ENCODE data around the gene NOP58.
"Not testable (repeated sequence)": the region's sequence is repeated elsewhere in the genome, so short reads cannot be mapped to it uniquely, and the experiment has no call there.

Gene NOP58

DNA sequence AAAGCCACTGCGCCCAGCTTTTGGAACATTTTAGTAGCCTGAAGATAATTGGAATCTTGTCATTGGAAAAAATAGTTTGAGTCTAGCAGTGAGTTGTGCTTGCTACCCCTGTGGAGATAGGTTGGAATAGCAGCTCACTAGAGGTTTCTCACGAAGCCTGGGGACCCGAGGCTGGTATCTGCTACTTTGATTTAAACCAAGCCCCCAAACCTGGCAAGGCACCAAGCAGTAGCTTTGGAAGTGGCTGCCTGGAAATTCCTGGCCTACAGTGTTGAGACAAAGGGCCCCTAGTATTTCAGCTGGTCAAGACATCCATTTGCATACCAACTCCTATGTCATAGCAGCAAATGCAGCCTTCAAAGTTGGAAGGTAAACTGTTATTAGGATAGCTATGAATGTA, 42.1 kb downstream of the NOP58 start:
- no peak for DNase-seq

DNA sequence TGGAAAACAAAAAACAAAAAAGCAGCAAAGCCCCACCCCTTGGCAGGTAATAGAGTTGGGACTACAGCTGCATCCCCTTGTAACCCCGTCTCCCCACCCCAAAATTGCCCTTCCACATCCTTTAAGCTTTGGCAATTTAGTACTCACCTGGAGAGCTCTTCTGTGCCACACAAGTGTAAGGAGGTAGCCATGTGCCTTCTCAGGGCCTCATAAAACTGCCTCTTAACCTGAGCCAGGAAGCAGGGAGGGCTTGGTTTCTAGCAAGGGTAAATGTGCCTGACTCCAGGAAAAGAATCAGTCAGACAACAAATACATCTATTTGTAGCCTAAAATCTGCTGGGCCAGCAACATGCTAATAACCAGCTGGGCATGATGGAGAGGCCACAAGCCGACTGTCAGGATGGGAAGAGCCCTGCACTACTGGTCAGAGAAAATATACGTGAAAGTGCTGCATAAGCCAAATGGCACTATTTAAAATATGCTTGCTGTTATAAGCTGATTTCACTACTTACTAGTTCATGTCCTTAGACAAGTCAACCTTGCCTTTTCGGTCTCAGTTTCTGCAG, 46.3 kb downstream of the NOP58 start:
- peak; percentile 12 for DNase-seq

DNA sequence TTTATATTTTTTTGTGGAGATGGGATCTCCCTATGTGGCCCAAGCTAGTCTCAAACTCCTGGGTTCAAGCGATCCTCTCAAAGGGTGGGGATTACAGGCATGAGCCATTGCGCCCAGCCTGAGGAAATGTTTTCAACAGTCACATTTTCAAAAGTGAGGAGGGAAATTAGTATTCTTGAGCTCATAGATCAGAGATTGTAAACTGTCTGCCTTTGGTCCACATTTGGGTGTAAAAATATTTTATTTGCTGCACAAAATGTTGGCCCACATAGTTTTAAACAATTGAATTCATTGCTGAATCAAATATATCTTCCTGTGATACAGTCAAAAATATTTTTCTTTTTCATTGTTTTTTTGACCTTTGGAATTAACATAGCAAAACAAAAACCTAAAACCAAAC, 48.6 kb downstream of the NOP58 start:
- DNase-seq: no peak

DNA sequence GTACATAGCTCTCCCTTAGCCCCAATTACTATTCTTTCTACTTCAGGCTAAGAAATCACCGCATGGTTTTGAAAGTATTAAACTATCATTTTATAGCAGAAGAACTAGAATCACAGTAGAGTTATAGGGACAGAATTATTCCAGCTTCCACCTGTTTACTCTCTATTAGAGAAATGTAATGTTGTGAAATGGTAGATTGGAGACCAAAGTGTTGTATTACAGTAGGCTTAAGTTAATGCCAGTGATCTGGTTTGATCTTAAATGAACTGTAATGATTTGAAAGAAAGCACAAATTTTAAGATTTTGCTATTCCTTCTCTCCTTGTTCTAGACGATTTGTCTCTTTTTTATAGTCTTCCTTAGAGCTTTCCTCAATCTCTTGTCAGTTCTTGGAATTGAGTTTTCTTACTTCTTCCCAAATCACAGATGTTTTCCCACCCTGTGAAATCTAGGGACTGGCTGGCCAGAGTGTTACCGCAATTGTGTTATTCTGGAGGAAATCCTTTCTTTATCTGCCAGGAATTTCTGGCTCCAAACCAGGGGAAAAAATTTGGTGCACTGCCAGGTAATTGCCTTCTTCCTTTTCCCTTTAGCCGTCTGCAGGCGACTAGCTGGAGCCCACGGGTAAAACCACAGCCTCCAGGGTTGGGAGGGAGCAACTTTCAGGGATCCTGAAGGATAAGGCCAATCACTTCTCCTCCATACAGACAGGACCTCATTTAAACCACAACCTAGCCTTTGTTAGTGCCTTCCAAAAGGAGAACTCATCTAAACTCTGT, 51.7 kb downstream of the NOP58 start:
- DNase-seq: peak; percentile 5

DNA sequence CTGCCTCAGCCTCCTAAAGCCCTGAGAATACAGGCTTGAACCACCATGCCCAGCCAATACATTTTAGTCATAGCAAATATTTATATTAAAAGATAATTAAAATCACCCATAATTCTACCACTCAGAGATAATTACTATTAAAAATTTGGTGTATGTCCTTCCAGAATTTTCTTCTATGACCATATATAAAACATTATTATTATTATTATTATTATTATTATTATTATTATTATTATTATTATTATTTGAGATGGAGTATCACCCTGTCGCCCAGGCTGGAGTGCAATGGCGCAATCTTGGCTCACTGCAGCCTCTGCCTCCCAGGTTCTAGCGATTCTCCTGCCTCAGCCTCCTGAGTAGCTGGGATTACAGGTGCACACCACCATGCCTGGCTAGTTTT, 54.8 kb downstream of the NOP58 start:
- DNase-seq: not testable (repeated sequence)

DNA sequence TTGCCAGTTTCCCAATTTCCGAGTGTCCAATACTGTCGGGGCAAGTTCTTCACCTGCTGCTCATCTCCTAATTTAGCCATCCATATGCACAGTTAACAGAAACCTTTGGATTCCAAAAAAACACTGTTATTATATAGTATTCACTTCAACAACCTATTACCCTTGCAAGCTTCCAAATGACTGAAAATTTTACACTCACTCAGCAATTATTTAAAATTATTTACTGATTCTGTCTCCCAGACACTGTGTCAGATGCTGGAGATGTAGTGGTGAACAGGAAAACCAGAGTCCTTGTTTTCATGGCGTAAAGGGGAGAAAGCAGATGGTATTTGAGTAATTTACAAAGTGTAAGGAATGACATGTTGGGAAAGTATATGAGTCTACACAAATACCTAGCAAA, 56.9 kb downstream of the NOP58 start:
- no peak for DNase-seq

DNA sequence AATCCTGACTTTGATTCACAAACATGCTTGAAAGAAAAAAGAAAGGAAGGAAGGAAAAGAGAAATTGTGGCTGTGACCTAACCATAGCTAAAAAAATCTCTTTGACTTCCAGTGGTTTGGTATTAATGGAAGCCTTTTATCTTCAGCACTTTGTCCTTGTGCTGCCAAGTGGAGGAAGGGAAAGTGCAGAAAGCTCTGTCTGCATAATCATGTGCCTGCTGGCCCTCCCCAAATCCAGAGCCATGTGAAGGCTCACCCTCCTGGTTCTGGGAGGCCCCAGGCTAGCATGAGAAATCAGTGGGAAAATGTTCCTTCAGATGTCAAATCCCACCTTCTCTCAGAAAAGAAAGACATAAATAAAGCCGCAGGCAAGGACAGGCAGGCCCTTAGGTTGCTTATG, 62.3 kb downstream of the NOP58 start:
- DNase-seq: no peak

DNA sequence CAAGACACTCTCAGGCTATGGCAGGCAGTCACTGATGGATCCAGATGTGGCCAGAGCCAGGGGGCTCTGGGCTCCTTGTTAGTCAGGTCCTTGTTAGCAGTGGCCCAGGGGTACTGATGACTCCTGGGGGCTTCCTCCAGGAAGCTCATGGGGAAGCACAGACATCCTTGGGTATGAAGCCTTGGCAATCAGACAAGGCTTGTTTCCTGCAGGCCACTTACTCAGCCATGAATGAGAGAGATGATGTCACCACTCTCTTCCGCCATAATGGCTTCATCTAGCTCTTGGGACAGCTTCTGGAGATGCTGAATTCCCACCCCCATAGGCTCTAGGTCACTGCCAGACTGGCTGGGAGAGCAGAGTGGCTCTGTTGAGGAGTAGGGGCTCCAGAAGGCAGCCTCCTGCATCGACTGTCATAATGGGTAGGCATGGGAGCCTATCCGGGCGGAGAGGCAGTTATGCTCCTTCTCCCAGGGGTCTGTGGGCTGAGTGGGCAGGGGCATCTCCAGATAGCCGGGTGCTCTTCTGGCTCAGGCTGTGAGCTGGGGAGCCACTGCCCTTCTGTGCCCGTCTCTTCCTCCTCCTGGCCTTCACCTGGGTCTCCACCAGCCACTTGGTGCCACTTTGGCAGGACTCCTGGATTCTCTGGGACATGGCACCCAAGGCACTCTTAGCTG, 70.4 kb downstream of the NOP58 start:
- DNase-seq: no peak

DNA sequence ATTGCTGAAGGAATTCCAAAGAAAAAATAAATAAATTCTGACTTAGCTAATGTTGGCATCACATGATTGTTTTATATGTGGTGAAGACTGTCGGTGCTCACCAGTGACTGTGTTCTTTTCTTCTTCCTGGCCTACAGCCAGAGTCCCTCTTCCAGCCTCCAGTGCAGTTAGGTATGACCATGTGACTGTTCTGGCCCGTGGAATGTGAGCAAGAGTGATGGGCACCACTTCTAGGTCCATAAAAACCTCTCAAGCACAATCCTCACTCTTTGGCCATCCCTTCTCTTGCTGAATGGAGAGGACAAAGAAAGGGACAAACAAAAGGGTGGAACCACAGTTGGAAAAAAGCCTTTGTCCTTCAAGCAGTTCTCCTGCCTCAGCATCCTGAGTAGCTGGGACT, 71.6 kb downstream of the NOP58 start:
- peak; percentile 0 for DNase-seq

DNA sequence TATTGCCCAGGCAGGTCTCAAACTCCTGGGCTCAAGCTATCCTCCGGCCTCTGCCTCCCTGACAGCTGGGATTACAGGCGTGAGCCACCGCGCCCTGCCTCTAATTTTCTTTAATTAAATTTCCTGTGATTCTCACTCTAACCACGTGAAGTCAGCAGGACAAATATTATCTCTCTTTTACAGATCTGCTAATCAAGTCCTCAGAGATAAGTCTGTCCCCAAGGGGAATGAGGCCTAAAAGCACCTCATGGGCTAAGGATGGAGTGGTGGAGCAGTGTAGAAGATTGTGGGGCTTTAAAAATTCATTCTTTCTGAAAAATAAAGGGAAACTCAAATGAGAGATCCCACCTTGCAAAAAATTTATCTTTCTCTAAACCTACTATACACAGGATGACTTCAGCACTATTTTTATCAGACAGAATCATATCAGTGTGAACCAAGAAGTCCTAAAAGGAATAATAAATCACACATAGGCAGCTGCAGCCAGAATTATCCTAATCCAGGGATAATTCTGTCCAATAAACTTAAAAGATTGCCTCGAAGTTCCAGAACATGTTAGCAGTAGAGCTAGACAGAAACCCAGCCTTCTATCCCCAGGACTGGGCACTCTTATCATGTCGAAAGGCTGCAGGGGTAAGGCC, 72.3 kb downstream of the NOP58 start:
- DNase-seq: no peak

DNA sequence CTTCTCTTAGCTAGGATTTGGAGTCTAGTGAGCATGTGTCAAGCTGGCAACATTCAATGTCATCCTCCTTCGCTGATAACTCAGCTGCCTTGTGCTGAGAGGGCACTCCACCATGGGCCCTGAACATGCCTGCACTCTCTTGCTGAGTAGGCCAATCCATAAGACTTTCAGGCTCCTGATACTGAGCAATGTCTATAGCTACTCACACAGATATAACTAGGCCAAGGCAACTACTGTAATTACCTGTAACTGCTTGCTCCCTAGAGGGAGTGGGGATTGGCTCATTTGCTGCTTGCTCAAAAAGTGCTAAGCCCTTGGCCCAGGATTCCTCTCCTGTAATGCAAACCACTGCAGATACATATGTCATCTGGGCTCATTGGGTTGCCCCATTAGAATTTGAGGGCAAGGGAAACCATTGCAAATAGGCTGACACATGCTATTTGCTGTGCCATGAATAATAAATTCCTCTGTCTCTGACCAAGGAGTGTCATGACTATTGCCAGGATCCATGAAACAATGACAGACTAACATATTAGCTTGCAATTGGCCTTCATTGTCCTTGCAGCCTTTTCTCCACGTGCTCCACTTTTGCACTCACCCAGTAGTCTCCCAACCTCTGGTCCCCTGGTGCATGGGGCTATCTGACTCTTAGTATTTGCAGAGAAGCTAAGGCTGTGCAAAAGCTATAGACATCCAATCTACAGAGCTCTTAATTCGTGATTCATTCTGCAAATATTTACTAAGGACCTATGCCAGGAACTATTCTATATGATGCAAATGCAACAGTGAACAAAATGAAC, 73.7 kb downstream of the NOP58 start:
- DNase-seq: peak; percentile 75

DNA sequence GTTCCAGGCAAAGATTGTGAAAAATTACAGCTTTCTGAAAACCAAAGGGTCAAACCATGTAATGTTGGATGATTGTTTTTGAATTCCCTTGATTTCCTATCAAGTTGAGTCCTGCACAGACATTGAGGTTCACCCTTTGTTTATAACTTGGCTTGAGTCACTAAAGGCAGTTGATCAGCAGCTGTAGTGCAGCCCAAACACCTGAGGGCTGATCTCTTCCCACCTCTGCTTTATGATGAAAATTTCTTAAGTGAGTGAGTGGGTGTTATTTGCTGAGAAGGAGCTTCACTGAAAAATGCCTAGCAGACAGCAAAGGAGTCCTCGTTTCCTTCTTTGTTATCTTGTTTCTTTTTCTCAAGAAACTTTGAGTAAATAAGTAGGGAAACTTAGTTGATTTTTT, 78.6 kb downstream of the NOP58 start:
- DNase-seq: no peak

DNA sequence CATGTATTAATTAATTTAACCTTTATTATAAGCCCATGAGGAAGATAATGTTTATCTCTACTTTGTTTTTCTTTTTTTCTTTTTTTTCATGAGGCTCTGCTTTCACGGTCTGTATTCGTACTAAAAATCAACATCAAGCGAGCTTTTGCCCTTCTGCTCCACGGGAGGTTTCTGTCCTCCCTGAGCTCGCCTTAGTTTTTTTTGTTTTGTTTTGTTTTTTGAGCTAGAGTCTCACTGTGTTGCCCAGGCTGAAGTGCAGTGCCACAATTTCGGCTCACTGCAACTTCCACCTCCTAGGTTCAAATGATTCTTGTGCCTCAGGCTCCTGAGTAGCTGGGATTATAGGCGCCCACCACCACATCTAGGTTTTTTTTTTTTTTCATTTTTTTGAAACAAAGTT, 80.6 kb downstream of the NOP58 start:
- no peak for DNase-seq
